HepG2 (cell line): ENCODE measurements around the gene ITGB7. TPM values are rescaled to one million over a fixed set of nuclear protein-coding genes. Genes with fewer than 3 reads are reported as not detected.

Experiments
- ATAC-seq: fragments of 200-7000 bp; cut with Tn5 transposase; 3 replicates; pipeline ENCODE4 v1.9.1; 2020; ENCODE audit warnings: mild to moderate bottlenecking, moderate library complexity
- BruUV-seq: library from RNA; stranded (reverse); fragments of 400-500 nt; replicated peaks from 2 replicates; lab custom pipeline; 2021; lab: Mats Ljungman, UMichigan
- CTCF ChIA-PET: fragments of 300-600 bp; formaldehyde crosslinking; extraction: SDS; loops from one replicate; lab custom pipeline; 2021; ENCODE audit warnings: low total read pairs, inconsistent platforms, low intra/inter-chr PET ratio; lab: Yijun Ruan, JAX
- POLR2A ChIA-PET: fragments of 350-600 bp; sonication (Branson Sonifier 250); formaldehyde crosslinking; loops from one replicate; lab custom pipeline; 2020; ENCODE audit warnings: antibody characterized with exemption, inconsistent platforms; lab: Yijun Ruan, JAX
- DNase-seq: peaks from one replicate; pipeline ENCODE4 v3.0.0-alpha.2; 2015; ENCODE audit warnings: low spot score
- FAIRE-seq: peaks from 3 replicates; lab custom pipeline; 2011; peaks lifted over from hg19 to GRCh38; lab: Jason Lieb, UNC
- H2AFZ ChIP-seq: one replicate; pipeline ENCODE4 v1.6.1; 2011; ENCODE audit warnings: low read length, inconsistent platforms
- H3K27ac ChIP-seq: fragments of 300-600 bp; 3 replicates; pipeline ENCODE4 v1.8.0; 2011; ENCODE audit warnings: mixed run types, mild to moderate bottlenecking, mixed read lengths, low read length, inconsistent platforms; ENCODE audit not compliant: insufficient read depth; ENCODE audit errors: extremely low read length
- H3K27me3 ChIP-seq, 2 experiments: fragments of 200-600 bp in 1 of 2; 2 replicates in 1 of 2; 3 replicates in 1 of 2; pipeline versions ENCODE4 v1.6.0 to v1.8.0; 2011; ENCODE audit warnings: low read length in 2 of 2, mild to moderate bottlenecking in 2 of 2, moderate library complexity in 2 of 2, inconsistent platforms in 1 of 2; ENCODE audit not compliant: insufficient read depth in 2 of 2, control insufficient read depth in 1 of 2
- H3K36me3 ChIP-seq, 2 experiments: fragments of 200-600 bp in 1 of 2; replicated peaks in 1 of 2; 2 replicates in 1 of 2; 3 replicates in 1 of 2; pipeline versions ENCODE4 v1.5.1 to v1.8.0; 2011; ENCODE audit warnings: low read length in 2 of 2, inconsistent platforms in 1 of 2; ENCODE audit not compliant: insufficient read depth in 2 of 2, control insufficient read depth in 1 of 2
- H3K4me1 ChIP-seq: 2 replicates; pipeline ENCODE4 v1.5.1; 2012; ENCODE audit warnings: low read length, inconsistent platforms; ENCODE audit not compliant: insufficient read depth
- H3K4me2 ChIP-seq: 2 replicates; pipeline ENCODE4 v1.6.0; 2011; ENCODE audit warnings: low read depth, low read length, inconsistent platforms
- H3K4me3 ChIP-seq, 3 experiments: fragments of 200-600 bp in 1 of 3; sonication (generic), shearing (Covaris generic) in 1 of 3; replicated peaks in 1 of 3; 2 replicates each; pipeline ENCODE4 v1.5.1; 2011 to 2016; ENCODE audit warnings: low read length in 3 of 3, inconsistent platforms in 2 of 3, low read depth in 2 of 3, mild to moderate bottlenecking in 2 of 3, control low read depth in 1 of 3, mixed read lengths in 1 of 3; ENCODE audit not compliant: insufficient read depth in 1 of 3
- H3K79me2 ChIP-seq: one replicate; pipeline ENCODE4 v1.6.1; 2011; ENCODE audit warnings: low read length, inconsistent platforms; ENCODE audit not compliant: insufficient read depth
- H3K9ac ChIP-seq: 2 replicates; pipeline ENCODE4 v1.6.0; 2011; ENCODE audit warnings: mild to moderate bottlenecking, low read depth, low read length, inconsistent platforms; ENCODE audit not compliant: insufficient read depth
- H3K9me3 ChIP-seq: 2 replicates; pipeline ENCODE4 v1.5.1; 2012; ENCODE audit warnings: mild to moderate bottlenecking, low read length
- H4K20me1 ChIP-seq: 2 replicates; pipeline ENCODE4 v1.6.0; 2011; ENCODE audit warnings: inconsistent platforms, mild to moderate bottlenecking, low read length, moderate library complexity; ENCODE audit not compliant: insufficient read depth
- FOXP4 ChIP-seq: sonication (generic); formaldehyde crosslinking; IDR thresholded peaks from 2 replicates; pipeline ENCODE4 v1.4.0; 2020; ENCODE audit warnings: missing genetic modification reagents
- PBX2 ChIP-seq: IDR thresholded peaks from 2 replicates; pipeline ENCODE4 v1.6.1; 2016; ENCODE audit warnings: control low read depth
- RBFOX2 ChIP-seq: fragments of 200-400 bp; formaldehyde crosslinking; IDR thresholded peaks from 2 replicates; pipeline ENCODE4 v1.6.1; 2017; ENCODE audit warnings: low read depth, mild to moderate bottlenecking, low read length
- SNRNP70 ChIP-seq: fragments of 200-400 bp; formaldehyde crosslinking; IDR thresholded peaks from 2 replicates; pipeline ENCODE4 v1.6.1; 2017; ENCODE audit warnings: mild to moderate bottlenecking, low read depth, low read length, moderate library complexity
- SYNCRIP ChIP-seq: fragments of 200-400 bp; formaldehyde crosslinking; IDR thresholded peaks from 2 replicates; pipeline ENCODE4 v1.6.1; 2018; ENCODE audit warnings: mild to moderate bottlenecking, low read depth, low read length; ENCODE audit not compliant: insufficient read depth
- WGBS: methylation state at CpG from one replicate; pipeline ENCODE4 v1.1.6; 2017; ENCODE audit warnings: low lambda C conversion rate; 5-methylcytosine and 5-hydroxymethylcytosine counted together
- in situ Hi-C: cut with HindIII; loops from 2 replicates; pipeline ENCODE4 v1.10.0; 2017; ENCODE audit warnings: low pct_unique_long_range_greater_than_20kb; ENCODE audit not compliant: extremely low pct_ligation_motif_present
- intact Hi-C: fragments of 100-400 bp; cut with micrococcal nuclease; formaldehyde crosslinking; loops from one replicate; pipeline ENCODE4 v1.10.0; 2022; ENCODE audit not compliant: unreplicated experiment
- polyA plus RNA-seq, 8 experiments: library from polyadenylated mRNA; depleted of rRNA in 3 of 8; stranded (reverse) in 7 of 8; unstranded in 1 of 8; fragments of >200 nt; fragmentation: Illumina TruSeq in 4 of 8; extraction: Trizol in 4 of 8; gene quantifications; 2 replicates each; pipeline versions ENCODE4 v1.2.1 to v1.2.3, GENCODE V29; 2011 to 2016; ENCODE audit warnings: low read depth in 4 of 8, missing spikeins in 1 of 8, mixed read lengths in 1 of 8; ENCODE audit not compliant: insufficient read depth in 1 of 8
- total RNA-seq, 5 experiments: library from RNA; depleted of rRNA; stranded (reverse); fragments of >200 nt; fragmentation: Illumina TruSeq; extraction: Trizol; gene quantifications; 2 replicates each; pipeline ENCODE4 v1.2.3, GENCODE V29; 2016; ENCODE audit warnings: low read depth in 1 of 5

The ITGB7 gene
- total and polyA plus RNA-seq, 2 of the 13 experiments (the other 11 are each of a cell fraction or from before 2014, with no cell fraction given): 0.16 to 0.18 TPM

- FAIRE-seq (no peak), ATAC-seq (no peak), DNase-seq (no peak)
- in situ Hi-C loops (no loop called here), intact Hi-C loops (no loop called here)
- Histone ChIP-seq H3K9me3 (no peaks in the 10 kb centered on the region), H3K4me1 (peaks cover 34% of the 10 kb centered on the region), H3K4me3 (no peak overlapping the region), H3K79me2 (peaks cover 24% of the 10 kb centered on the region), H3K36me3 (peaks cover 29 to 69% of the 10 kb centered on the region in 2 experiments), H3K27me3 (no peaks in the 10 kb centered on the region), H4K20me1 (peaks cover 18% of the 10 kb centered on the region), H3K9ac (no peak overlapping the region), H2AFZ (no peak overlapping the region), H3K27ac (no peak overlapping the region), H3K4me2 (no peak overlapping the region)
- 97% methylated on average over 4 of the region's 4 CpGs for WGBS
- ChIA-PET POLR2A (interaction anchor here (0.6 to 1.4 kb wide), 7 partner anchors 12 to 134 kb away, joined by 3 to 6 read pairs (median 3); partner anchors contain the start of gene PFDN5), CTCF (no interaction called here)
- TF ChIP-seq RBFOX2 (0 out of 2 replicates have a peak, but pooled peaks have one; percentile 27), SYNCRIP (no peak), PBX2 (CRISPR knock-in tag) (no peak), FOXP4 (CRISPR knock-in tag) (no peak), SNRNP70 (no peak)
- no TSS peak for BruUV-seq
Observed at GRCh38 chr12:53186745-53187144, 20.3 kb downstream of the ITGB7 start.
